ENCODE data around the gene STK31. TPM values are rescaled to one million over a fixed set of nuclear protein-coding genes. Genes with fewer than 3 reads are reported as not detected.

The STK31 gene
- total RNA-seq, 1 donor from 2014 or later, result not detected

- H3K9me3 ChIP-seq (replicated peaks), result peaks cover 5% of the 10 kb centered on the region
- H3K27ac ChIP-seq (replicated peaks), result no peak overlapping the region
- intact Hi-C loops (cut with micrococcal nuclease), result no loop called here
- no peak for TF ChIP-seq CTCF (IDR thresholded peaks at IDR 0.05; ENCODE audit: borderline replicate concordance)
- H3K27me3 ChIP-seq (ENCODE audit: low read depth), result no peaks in the 10 kb centered on the region
- no peak overlapping the region for H3K4me3 ChIP-seq
- H3K4me1 ChIP-seq, result no peaks in the 10 kb centered on the region
- DNase-seq, result no peak
- no peaks in the 10 kb centered on the region for H3K36me3 ChIP-seq
Observed at GRCh38 chr7:23788843-23789242, 78.8 kb downstream of the STK31 start.

- DNase-seq, result no peak
- no peak for TF ChIP-seq CTCF (IDR thresholded peaks at IDR 0.05; ENCODE audit: borderline replicate concordance)
- H3K36me3 ChIP-seq, result no peaks in the 10 kb centered on the region
- H3K4me1 ChIP-seq, result no peaks in the 10 kb centered on the region
- H3K27ac ChIP-seq (replicated peaks), result no peak overlapping the region
- intact Hi-C loops (cut with micrococcal nuclease), result no loop called here
- H3K27me3 ChIP-seq (ENCODE audit: low read depth), result no peaks in the 10 kb centered on the region
- H3K9me3 ChIP-seq (replicated peaks), result peaks cover 34% of the 10 kb centered on the region
- H3K4me3 ChIP-seq, result no peak overlapping the region
Observed at GRCh38 chr7:23791721-23792120, 81.7 kb downstream of the STK31 start.

GRCh38 chr7:23802720-23803397 is 92.8 kb downstream of the STK31 start:
- no peaks in the 10 kb centered on the region for H3K4me1 ChIP-seq
- no peak for DNase-seq
- H3K27ac ChIP-seq (replicated peaks), result no peak overlapping the region
- H3K9me3 ChIP-seq (replicated peaks), result no peaks in the 10 kb centered on the region
- intact Hi-C loops (cut with micrococcal nuclease), result no loop called here
- no peak overlapping the region for H3K4me3 ChIP-seq
- H3K27me3 ChIP-seq (ENCODE audit: low read depth), result peaks cover 6% of the 10 kb centered on the region
- no peak for TF ChIP-seq CTCF (IDR thresholded peaks at IDR 0.05; ENCODE audit: borderline replicate concordance)
- H3K36me3 ChIP-seq, result no peaks in the 10 kb centered on the region

GRCh38 chr7:23804707-23805106 is 94.7 kb downstream of the STK31 start:
- Histone ChIP-seq H3K9me3 (replicated peaks) (peaks cover 7% of the 10 kb centered on the region), H3K27ac (replicated peaks) (no peak overlapping the region), H3K36me3 (no peaks in the 10 kb centered on the region), H3K27me3 (ENCODE audit: low read depth) (peaks cover 6% of the 10 kb centered on the region), H3K4me1 (no peaks in the 10 kb centered on the region), H3K4me3 (no peak overlapping the region)
- no peak for DNase-seq
- intact Hi-C loops (cut with micrococcal nuclease), result no loop called here
- no peak for TF ChIP-seq CTCF (IDR thresholded peaks at IDR 0.05; ENCODE audit: borderline replicate concordance)

- Histone ChIP-seq H3K36me3 (no peaks in the 10 kb centered on the region), H3K27me3 (ENCODE audit: low read depth) (no peaks in the 10 kb centered on the region), H3K27ac (replicated peaks) (no peak overlapping the region), H3K4me3 (no peak overlapping the region), H3K9me3 (replicated peaks) (peaks cover 29% of the 10 kb centered on the region), H3K4me1 (no peaks in the 10 kb centered on the region)
- intact Hi-C loops (cut with micrococcal nuclease), result no loop called here
- DNase-seq, result no peak
- TF ChIP-seq CTCF (IDR thresholded peaks at IDR 0.05; ENCODE audit: borderline replicate concordance), result no peak
Observed at GRCh38 chr7:23808421-23808820, 98.4 kb downstream of the STK31 start.
